Mammary epithelial cell (primary cell): Measurements from ENCODE around the gene TENM4.

Experiments
- CTCF ChIP-seq, 2 donors: IDR thresholded peaks in 1 of 2; conservative IDR thresholded peaks in 1 of 2; 2 replicates each; pipeline ENCODE4 v1.5.1; 2011 to 2012; ENCODE audit warnings: inconsistent platforms in 2 of 2, low read length in 2 of 2, mild to moderate bottlenecking in 2 of 2, control low read depth in 1 of 2, low read depth in 1 of 2; ENCODE audit not compliant: insufficient read depth in 1 of 2; ENCODE audit errors: extremely low read depth in 1 of 2
- EZH2 ChIP-seq: IDR thresholded peaks from 2 replicates; pipeline ENCODE4 v1.6.1; 2012; ENCODE audit warnings: low read length, inconsistent platforms, borderline replicate concordance

GRCh38 chr11:79418241-79418640 is 22.6 kb downstream of the TENM4 start:
- no peak for TF ChIP-seq CTCF (conservative IDR thresholded peaks at IDR 0.05 in 1 of 2, IDR thresholded peaks at IDR 0.05 in 1 of 2; ENCODE audit: extremely low read depth in 1 of 2, insufficient read depth in 1 of 2, low read depth in 1 of 2, low read length in 2 of 2)
- TF ChIP-seq EZH2: no peak
